H1 (cell line): ENCODE results near the gene SLITRK1. TPM values are rescaled to one million over a fixed set of nuclear protein-coding genes. Genes with fewer than 3 reads are reported as not detected.

Experiments used
- CTCF ChIA-PET: fragments of 300-600 bp; sonication (Branson Sonifier 250); formaldehyde crosslinking; loops from one replicate; lab custom pipeline; 2021; ENCODE audit not compliant: partially characterized antibody; lab: Charles Lee
- POLR2A ChIA-PET: fragments of 300-600 bp; sonication (Branson Sonifier 250); formaldehyde crosslinking; loops from one replicate; lab custom pipeline; 2021; ENCODE audit warnings: inconsistent platforms; ENCODE audit not compliant: partially characterized antibody; lab: Charles Lee
- DNase-seq, 2 experiments: peaks; one replicate each; pipeline versions ENCODE4 v3.0.0 to v3.0.0-alpha.2; 2010 to 2022; ENCODE audit warnings: low spot score in 2 of 2, low read depth in 1 of 2, mixed read lengths in 1 of 2
- FAIRE-seq: peaks from 2 replicates; lab custom pipeline; 2011; peaks lifted over from hg19 to GRCh38; lab: Jason Lieb, UNC
- H2AFZ ChIP-seq: 2 replicates; pipeline ENCODE4 v1.8.1; 2012; ENCODE audit warnings: low read length, inconsistent platforms
- H2AK5ac ChIP-seq: 2 replicates; pipeline ENCODE4 v1.6.1; 2013; ENCODE audit warnings: low read depth, low read length
- H2BK120ac ChIP-seq: replicated peaks from 2 replicates; pipeline ENCODE3; 2013; ENCODE audit warnings: low read depth, low read length, inconsistent platforms
- H2BK12ac ChIP-seq: 2 replicates; pipeline ENCODE4 v1.6.1; 2013; ENCODE audit warnings: low read depth, low read length
- H2BK15ac ChIP-seq: 2 replicates; pipeline ENCODE4 v1.6.1; 2013; ENCODE audit warnings: low read length
- H2BK20ac ChIP-seq: 2 replicates; pipeline ENCODE4 v1.6.1; 2013; ENCODE audit warnings: low read length
- H2BK5ac ChIP-seq: 2 replicates; pipeline ENCODE4 v1.6.1; 2013; ENCODE audit warnings: low read depth, low read length
- H3K14ac ChIP-seq: 2 replicates; pipeline ENCODE4 v1.6.1; 2013; ENCODE audit warnings: inconsistent platforms; ENCODE audit not compliant: insufficient read length
- H3K18ac ChIP-seq: 2 replicates; pipeline ENCODE4 v1.6.1; 2013; ENCODE audit warnings: low read length; ENCODE audit errors: extremely low read depth
- H3K23ac ChIP-seq: 2 replicates; pipeline ENCODE4 v1.6.1; 2013; ENCODE audit warnings: inconsistent platforms; ENCODE audit not compliant: insufficient read length
- H3K23me2 ChIP-seq: 2 replicates; pipeline ENCODE4 v1.6.1; 2013; ENCODE audit warnings: low read depth, low read length
- H3K27ac ChIP-seq: 2 replicates; pipeline ENCODE4 v1.6.1; 2011; ENCODE audit warnings: low read depth, low read length, inconsistent platforms
- H3K27me3 ChIP-seq, 4 experiments: replicated peaks in 1 of 4; 1 replicate in 1 of 4; 2 replicates in 3 of 4; pipeline versions ENCODE4 v1.6.1 to v1.8.1; 2011 to 2013; ENCODE audit warnings: low read length in 3 of 4, mild to moderate bottlenecking in 3 of 4, inconsistent platforms in 2 of 4, mixed read lengths in 2 of 4, moderate library complexity in 1 of 4; ENCODE audit not compliant: control insufficient read depth in 3 of 4, insufficient read depth in 3 of 4; ENCODE audit errors: extremely low read depth in 1 of 4
- H3K36me3 ChIP-seq, 4 experiments: 2 replicates each; pipeline versions ENCODE4 v1.6.1 to v1.8.1; 2011 to 2013; ENCODE audit warnings: mild to moderate bottlenecking in 4 of 4, low read length in 3 of 4, moderate library complexity in 2 of 4, control low read depth in 1 of 4, inconsistent platforms in 1 of 4; ENCODE audit not compliant: insufficient read depth in 4 of 4, control insufficient read depth in 2 of 4
- H3K4ac ChIP-seq: replicated peaks from 2 replicates; pipeline ENCODE3; 2013; ENCODE audit warnings: low read length, low read depth, mixed read lengths, inconsistent platforms; ENCODE audit not compliant: insufficient read length
- H3K4me1 ChIP-seq, 4 experiments: replicated peaks in 1 of 4; 1 replicate in 1 of 4; 2 replicates in 3 of 4; pipeline versions ENCODE4 v1.6.1 to v1.8.1; 2011 to 2013; ENCODE audit warnings: low read length in 3 of 4, inconsistent platforms in 2 of 4, mixed read lengths in 1 of 4; ENCODE audit not compliant: insufficient read depth in 4 of 4, control insufficient read depth in 3 of 4
- H3K4me2 ChIP-seq, 2 experiments: 2 replicates each; pipeline versions ENCODE4 v1.6.1 to v1.8.1; 2011 to 2013; ENCODE audit warnings: low read depth in 2 of 2, low read length in 2 of 2, control low read depth in 1 of 2, inconsistent platforms in 1 of 2, mild to moderate bottlenecking in 1 of 2; ENCODE audit not compliant: insufficient read depth in 1 of 2
- H3K4me3 ChIP-seq, 4 experiments: fragments of 200-600, 300-600 bp in 1 of 4; sonication (generic), shearing (Covaris generic), sonication (Bioruptor Twin) in 1 of 4; 2 replicates each; pipeline versions ENCODE4 v1.5.1 to v1.8.1; 2011 to 2016; ENCODE audit warnings: low read length in 4 of 4, low read depth in 3 of 4, control low read depth in 2 of 4, inconsistent platforms in 2 of 4, mild to moderate bottlenecking in 2 of 4, mixed read lengths in 1 of 4, moderate library complexity in 1 of 4; ENCODE audit not compliant: insufficient read depth in 2 of 4; ENCODE audit errors: extremely low read depth in 1 of 4
- H3K56ac ChIP-seq: replicated peaks from 2 replicates; pipeline ENCODE3; 2013; ENCODE audit warnings: low read depth, mild to moderate bottlenecking, mixed read lengths, low read length, inconsistent platforms; ENCODE audit not compliant: insufficient read length
- H3K79me1 ChIP-seq: 2 replicates; pipeline ENCODE4 v1.6.1; 2013; ENCODE audit warnings: low read depth, low read length, control low read depth
- H3K79me2 ChIP-seq, 2 experiments: 2 replicates each; pipeline versions ENCODE4 v1.6.1 to v1.8.1; 2012 to 2013; ENCODE audit warnings: low read length in 2 of 2, mild to moderate bottlenecking in 2 of 2, inconsistent platforms in 1 of 2; ENCODE audit not compliant: insufficient read depth in 2 of 2, control insufficient read depth in 1 of 2
- H3K9ac ChIP-seq, 4 experiments: replicated peaks in 1 of 4; 1 replicate in 1 of 4; 2 replicates in 3 of 4; pipeline versions ENCODE4 v1.6.1 to v1.8.1; 2011 to 2013; ENCODE audit warnings: low read depth in 3 of 4, low read length in 3 of 4, control low read depth in 2 of 4, mild to moderate bottlenecking in 2 of 4, moderate library complexity in 2 of 4, inconsistent platforms in 1 of 4; ENCODE audit errors: extremely low read depth in 1 of 4
- H3K9me3 ChIP-seq, 2 experiments: 2 replicates each; pipeline versions ENCODE4 v1.6.1 to v1.8.1; 2012 to 2013; ENCODE audit warnings: mild to moderate bottlenecking in 2 of 2, moderate library complexity in 2 of 2, control low read depth in 1 of 2, inconsistent platforms in 1 of 2, low read depth in 1 of 2, low read length in 1 of 2, mixed read lengths in 1 of 2; ENCODE audit not compliant: insufficient read depth in 2 of 2
- H4K20me1 ChIP-seq, 2 experiments: replicated peaks in 1 of 2; 2 replicates each; pipeline versions ENCODE3 to v1.8.1; 2011 to 2013; ENCODE audit warnings: inconsistent platforms in 2 of 2, low read length in 2 of 2, mild to moderate bottlenecking in 1 of 2; ENCODE audit not compliant: insufficient read depth in 2 of 2, control insufficient read depth in 1 of 2
- H4K5ac ChIP-seq: 2 replicates; pipeline ENCODE4 v1.6.1; 2013; ENCODE audit warnings: low read length, low read depth, mixed read lengths, inconsistent platforms; ENCODE audit not compliant: insufficient read length
- H4K8ac ChIP-seq: 2 replicates; pipeline ENCODE4 v1.8.0; 2013; ENCODE audit warnings: mild to moderate bottlenecking, moderate library complexity, low read length, inconsistent platforms; ENCODE audit not compliant: insufficient read depth; ENCODE audit errors: extremely low read depth
- H4K91ac ChIP-seq: replicated peaks from 2 replicates; pipeline ENCODE3; 2013; ENCODE audit warnings: low read length, mixed read lengths, inconsistent platforms; ENCODE audit not compliant: insufficient read length
- CHD1 ChIP-seq: IDR thresholded peaks from 2 replicates; pipeline ENCODE4 v1.6.1; 2012; ENCODE audit warnings: low read depth, low read length, improper control_type of control experiment
- CHD2 ChIP-seq: IDR thresholded peaks from 2 replicates; pipeline ENCODE4 v1.6.1; 2012; ENCODE audit warnings: low read length, improper control_type of control experiment
- CREB1 ChIP-seq: IDR thresholded peaks from 2 replicates; pipeline ENCODE4 v1.6.1; 2012; ENCODE audit warnings: inconsistent platforms
- CTBP2 ChIP-seq: IDR thresholded peaks from 2 replicates; pipeline ENCODE4 v1.7.0; 2011; ENCODE audit warnings: borderline replicate concordance, mild to moderate bottlenecking, moderate library complexity, mixed read lengths, low read length; ENCODE audit not compliant: insufficient read depth, insufficient read length
- GABPA ChIP-seq: IDR thresholded peaks from 2 replicates; pipeline ENCODE4 v1.6.1; 2011; ENCODE audit warnings: mild to moderate bottlenecking, low read length, moderate library complexity, borderline replicate concordance; ENCODE audit not compliant: insufficient read depth
- MAFK ChIP-seq: IDR thresholded peaks from 2 replicates; pipeline ENCODE4 v1.6.1; 2012; ENCODE audit warnings: low read depth, mild to moderate bottlenecking, improper control_type of control experiment, low read length
- POLR2A ChIP-seq, 2 experiments: IDR thresholded peaks; 1 replicate in 1 of 2; 2 replicates in 1 of 2; pipeline ENCODE4 v1.6.1; 2011; ENCODE audit warnings: low read depth in 2 of 2, low read length in 2 of 2, mild to moderate bottlenecking in 2 of 2; ENCODE audit errors: control extremely low read depth in 1 of 2
- SIN3A ChIP-seq, 2 experiments: IDR thresholded peaks in 1 of 2; conservative IDR thresholded peaks in 1 of 2; 2 replicates each; pipeline ENCODE4 v1.6.1; 2011 to 2012; ENCODE audit warnings: low read length in 2 of 2, improper control_type of control experiment in 1 of 2, low read depth in 1 of 2, mild to moderate bottlenecking in 1 of 2
- TEAD4 ChIP-seq: IDR thresholded peaks from 2 replicates; pipeline ENCODE4 v1.6.1; 2012; ENCODE audit warnings: low read depth, low read length, inconsistent platforms, mixed read lengths
- WGBS, 2 experiments: shearing (Covaris generic) in 1 of 2; methylation state at CpG; one replicate each; pipeline versions ENCODE4 v1.1.6 to v1.1.7; 2013 to 2015; ENCODE audit warnings: low lambda C conversion rate in 2 of 2, mixed read lengths in 2 of 2, inconsistent platforms in 1 of 2, low coverage in 1 of 2, missing lambda C conversion rate in 1 of 2; ENCODE audit not compliant: insufficient replicate concordance in 2 of 2, insufficient coverage in 1 of 2, insufficient read length in 1 of 2; ENCODE audit errors: extremely low coverage in 1 of 2, missing lambda C conversion rate in 1 of 2; 5-methylcytosine and 5-hydroxymethylcytosine counted together
- polyA plus RNA-seq, 7 experiments: library from polyadenylated mRNA; depleted of rRNA in 3 of 7; stranded (reverse) in 5 of 7; unstranded in 2 of 7; fragments of >200 nt in 5 of 7; fragments of 200-250 nt in 2 of 7; gene quantifications; 1 replicate in 5 of 7; 2 replicates in 1 of 7; 4 replicates in 1 of 7; pipeline versions ENCODE4 v1.2.1 to v1.2.3, GENCODE V29; 2011 to 2013; ENCODE audit warnings: missing spikeins in 2 of 7, mixed read lengths in 2 of 7
- total RNA-seq: library from RNA; stranded (reverse); fragmentation: NEBNext Ultra II Directional; extraction: Animal tissue kit (Norgen Biotek cat#: 25700); gene quantifications from 2 replicates; pipeline ENCODE4 v1.2.1, GENCODE V29; 2021

The SLITRK1 gene
- total and polyA plus RNA-seq, 2 of the 8 experiments (the other 6 are each of a cell fraction or from before 2014, with no cell fraction given), result 3.4 to 4.2 TPM

DNA sequence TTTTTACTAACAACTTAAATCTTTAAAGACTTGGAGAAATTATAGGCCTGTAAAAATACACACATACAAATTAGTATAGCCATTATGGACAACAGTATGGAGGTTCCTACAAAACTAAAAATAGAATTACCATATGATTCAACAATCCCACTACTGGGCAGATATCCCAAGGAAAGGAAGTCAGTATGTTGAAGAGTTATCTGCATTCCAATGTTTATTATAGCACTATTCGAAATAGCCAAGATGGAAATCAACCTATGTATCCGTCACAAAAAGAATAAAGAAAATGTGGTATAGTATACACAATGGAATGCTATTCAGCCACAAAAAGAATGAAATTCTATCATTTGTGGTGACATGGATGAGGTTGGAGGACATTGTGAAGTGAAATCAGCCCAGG, 37.2 kb downstream of the SLITRK1 start:
- WGBS, 2 experiments, result 86% methylated on average over 2 of the region's 2 CpGs; no CpG with 5 or more reads in 1 of the 2 experiments
- H4K91ac ChIP-seq, result no peak overlapping the region
- H4K5ac ChIP-seq, result no peak overlapping the region
- no peaks in the 10 kb centered on the region for H3K79me2 ChIP-seq
- H3K23ac ChIP-seq, result no peak overlapping the region
- no peak overlapping the region for H2AFZ ChIP-seq
- no peak overlapping the region for H4K8ac ChIP-seq
- H4K20me1 ChIP-seq, result no peaks in the 10 kb centered on the region
- no peak overlapping the region for H3K4ac ChIP-seq
- no peak overlapping the region for H3K56ac ChIP-seq
- no peak overlapping the region for H3K4me2 ChIP-seq
- no peak overlapping the region for H2AK5ac ChIP-seq
- ChIA-PET POLR2A (no interaction called here), CTCF (no interaction called here)
- no peak overlapping the region for H3K27ac ChIP-seq
- H2BK15ac ChIP-seq, result no peak overlapping the region
- H2BK12ac ChIP-seq, result no peak overlapping the region
- no peaks in the 10 kb centered on the region for H3K23me2 ChIP-seq
- no peaks in the 10 kb centered on the region for H3K9me3 ChIP-seq
- no peak overlapping the region for H3K9ac ChIP-seq
- no peak overlapping the region for H2BK5ac ChIP-seq
- H3K79me1 ChIP-seq, result no peaks in the 10 kb centered on the region
- no peak overlapping the region for H3K14ac ChIP-seq
- DNase-seq (no peak), FAIRE-seq (no peak)
- no peaks in the 10 kb centered on the region for H3K36me3 ChIP-seq
- no peak overlapping the region for H2BK120ac ChIP-seq
- H3K18ac ChIP-seq, result no peak overlapping the region
- H3K27me3 ChIP-seq, result no peaks in the 10 kb centered on the region
- no peak overlapping the region for H2BK20ac ChIP-seq
- no peaks in the 10 kb centered on the region for H3K4me1 ChIP-seq
- H3K4me3 ChIP-seq, result no peak overlapping the region
- no peak for TF ChIP-seq CHD1
- TF ChIP-seq CTBP2, result no peak
- TF ChIP-seq TEAD4, result no peak
- no peak for TF ChIP-seq CHD2
- TF ChIP-seq SIN3A (conservative IDR thresholded peaks at IDR 0.05 in 1 of 2, IDR thresholded peaks at IDR 0.05 in 1 of 2; ENCODE audit: low read depth in 1 of 2, low read length in 2 of 2), result no peak
- TF ChIP-seq CREB1, result no peak
- no peak for TF ChIP-seq MAFK
- TF ChIP-seq GABPA, result no peak
- TF ChIP-seq POLR2A (IDR thresholded peaks at IDR 0.05; ENCODE audit: control extremely low read depth in 1 of 2, low read depth in 2 of 2, low read length in 2 of 2), result no peak
